NCI-H187 treated with DMSO at 0.1 percent for 48 hours (cell line): Measurements from ENCODE around the gene IGF2.

ENCODE experiments used
- DNase-seq: peaks from one replicate; lab custom pipeline; 2025; lab: John Stamatoyannopoulos, UW

The IGF2 gene

GRCh38 chr11:2153581-2154194 is 14.5 kb upstream of the IGF2 start:
- no peak for DNase-seq

- DNase-seq, result no peak
These were observed 12.5 kb upstream of the IGF2 start for GRCh38 chr11:2151500-2152257.

- DNase-seq, result no peak
These were observed 11.0 kb upstream of the IGF2 start for GRCh38 chr11:2149864-2150847.

- no peak for DNase-seq
These were observed 10.3 kb upstream of the IGF2 start for GRCh38 chr11:2149460-2149859.

- DNase-seq, result no peak
These were observed 9.4 kb upstream of the IGF2 start for GRCh38 chr11:2148595-2148994.

GRCh38 chr11:2147391-2147790 is 8.2 kb upstream of the IGF2 start:
- DNase-seq, result no peak

- no peak for DNase-seq
These were observed 6.9 kb upstream of the IGF2 start for GRCh38 chr11:2146051-2146450.

- DNase-seq, result no peak
These were observed 5.5 kb upstream of the IGF2 start for GRCh38 chr11:2144544-2145248.

GRCh38 chr11:2143799-2144543 is 4.8 kb upstream of the IGF2 start:
- DNase-seq, result no peak

GRCh38 chr11:2143477-2143798 is 4.2 kb upstream of the IGF2 start:
- no peak for DNase-seq

- DNase-seq, result no peak
These were observed 3.6 kb upstream of the IGF2 start for GRCh38 chr11:2142762-2143202.

- DNase-seq, result no peak
These were observed 3.1 kb upstream of the IGF2 start for GRCh38 chr11:2142300-2142759.

GRCh38 chr11:2140411-2141400 is 1.5 kb upstream of the IGF2 start:
- no peak for DNase-seq

- no peak for DNase-seq
These were observed 590 bp upstream of the IGF2 start for GRCh38 chr11:2139621-2140337.

- no peak for DNase-seq
These were observed 612 bp downstream of the IGF2 start for GRCh38 chr11:2138431-2139122.

GRCh38 chr11:2138068-2138430 is 1.1 kb downstream of the IGF2 start:
- DNase-seq, result no peak

- DNase-seq, result no peak
These were observed 1.8 kb downstream of the IGF2 start for GRCh38 chr11:2137202-2138067.

- DNase-seq, result no peak
These were observed 2.3 kb downstream of the IGF2 start for GRCh38 chr11:2136952-2137201.
